Endothelial cell (in vitro differentiated cells): ENCODE results near the gene FAM193A. TPM values are rescaled to one million over a fixed set of nuclear protein-coding genes. Genes with fewer than 3 reads are reported as not detected.

Source experiments
- DNase-seq: peaks from one replicate; pipeline ENCODE4 v3.0.0; 2021; ENCODE audit warnings: low spot score
- H3K27ac Mint-ChIP-seq: one replicate; pipeline ENCODE4 v1.8.0; 2021; ENCODE audit warnings: mixed read lengths, inconsistent platforms; ENCODE audit not compliant: unreplicated experiment
- H3K27me3 Mint-ChIP-seq: one replicate; pipeline ENCODE4 v1.8.0; 2021; ENCODE audit warnings: mild to moderate bottlenecking, moderate library complexity, mixed read lengths, inconsistent platforms; ENCODE audit not compliant: unreplicated experiment
- H3K36me3 Mint-ChIP-seq: one replicate; pipeline ENCODE4 v1.8.0; 2021; ENCODE audit warnings: mild to moderate bottlenecking, low read depth, mixed read lengths, inconsistent platforms; ENCODE audit not compliant: unreplicated experiment
- H3K4me1 Mint-ChIP-seq: one replicate; pipeline ENCODE4 v1.8.0; 2021; ENCODE audit warnings: mild to moderate bottlenecking, mixed read lengths, inconsistent platforms; ENCODE audit not compliant: unreplicated experiment
- H3K4me3 Mint-ChIP-seq: one replicate; pipeline ENCODE4 v1.8.0; 2021; ENCODE audit warnings: mild to moderate bottlenecking, mixed read lengths, inconsistent platforms; ENCODE audit not compliant: unreplicated experiment
- H3K9me3 Mint-ChIP-seq: one replicate; pipeline ENCODE4 v1.8.0; 2021; ENCODE audit warnings: mixed read lengths, inconsistent platforms; ENCODE audit not compliant: unreplicated experiment
- CTCF ChIP-seq: fragments of 200-600 bp; sonication (generic); IDR thresholded peaks from one replicate; pipeline ENCODE4 v1.5.0; 2021; ENCODE audit warnings: antibody characterized with exemption; ENCODE audit not compliant: unreplicated experiment
- total RNA-seq: library from RNA; stranded (reverse); fragmentation: NEBNext Ultra II Directional; extraction: Animal tissue kit (Norgen Biotek cat#: 25700); gene quantifications from one replicate; pipeline ENCODE4 v1.2.1, GENCODE V29; 2021; ENCODE audit not compliant: unreplicated experiment

Gene FAM193A
- total RNA-seq, 1 donor from 2014 or later = 33.7 TPM

GRCh38 chr4:2652415-2653160 lies 116.1 kb downstream of the FAM193A start:
- Mint-ChIP-seq H3K36me3 (peaks cover 25% of the 10 kb centered on the region), H3K27ac (peak overlapping the region; percentile 68)

GRCh38 chr4:2660596-2661211 lies 124.3 kb downstream of the FAM193A start:
- Mint-ChIP-seq H3K27ac (no peak overlapping the region), H3K27me3 (peaks cover 3% of the 10 kb centered on the region), H3K4me1 (no peaks in the 10 kb centered on the region), H3K36me3 (peaks cover 51% of the 10 kb centered on the region), H3K4me3 (peak overlapping the region; percentile 12), H3K9me3 (no peaks in the 10 kb centered on the region)
- no peak for TF ChIP-seq CTCF
- DNase-seq = no peak

More at GRCh38 chr4:2652415-2653160, 116.1 kb downstream of the FAM193A start:
- no peak for DNase-seq
- no peak for TF ChIP-seq CTCF
- no peaks in the 10 kb centered on the region for H3K27me3 Mint-ChIP-seq
- no peaks in the 10 kb centered on the region for H3K9me3 Mint-ChIP-seq
- peaks cover 12% of the 10 kb centered on the region for H3K4me1 Mint-ChIP-seq
- no peak overlapping the region for H3K4me3 Mint-ChIP-seq

GRCh38 chr4:2662598-2662997 lies 126.2 kb downstream of the FAM193A start:
- TF ChIP-seq CTCF = no peak
- no peak for DNase-seq
- Mint-ChIP-seq H3K36me3 (peaks cover 46% of the 10 kb centered on the region), H3K4me3 (no peak overlapping the region), H3K27ac (no peak overlapping the region), H3K4me1 (no peaks in the 10 kb centered on the region), H3K27me3 (peaks cover 3% of the 10 kb centered on the region), H3K9me3 (no peaks in the 10 kb centered on the region)

GRCh38 chr4:2663275-2663674 lies 126.8 kb downstream of the FAM193A start:
- DNase-seq = no peak
- peaks cover 39% of the 10 kb centered on the region for H3K36me3 Mint-ChIP-seq
- no peak overlapping the region for H3K4me3 Mint-ChIP-seq
- H3K4me1 Mint-ChIP-seq = no peaks in the 10 kb centered on the region
- H3K27ac Mint-ChIP-seq = no peak overlapping the region
- no peaks in the 10 kb centered on the region for H3K9me3 Mint-ChIP-seq
- H3K27me3 Mint-ChIP-seq = peaks cover 3% of the 10 kb centered on the region
- no peak for TF ChIP-seq CTCF

- no peak for DNase-seq
Measured at GRCh38 chr4:2666722-2667247, 130.3 kb downstream of the FAM193A start.

More at GRCh38 chr4:2666722-2667247, 130.3 kb downstream of the FAM193A start:
- H3K36me3 Mint-ChIP-seq = peaks cover 29% of the 10 kb centered on the region
- H3K27me3 Mint-ChIP-seq = no peaks in the 10 kb centered on the region
- no peak for TF ChIP-seq CTCF
- no peaks in the 10 kb centered on the region for H3K9me3 Mint-ChIP-seq
- H3K4me1 Mint-ChIP-seq = peaks cover 17% of the 10 kb centered on the region
- no peak overlapping the region for H3K27ac Mint-ChIP-seq
- no peak overlapping the region for H3K4me3 Mint-ChIP-seq
